ENCODE results near the gene ATF7.
"Not testable (repeated sequence)": the region's sequence is repeated elsewhere in the genome, so short reads cannot be mapped to it uniquely, and the experiment has no call there.

The ATF7 gene

DNA sequence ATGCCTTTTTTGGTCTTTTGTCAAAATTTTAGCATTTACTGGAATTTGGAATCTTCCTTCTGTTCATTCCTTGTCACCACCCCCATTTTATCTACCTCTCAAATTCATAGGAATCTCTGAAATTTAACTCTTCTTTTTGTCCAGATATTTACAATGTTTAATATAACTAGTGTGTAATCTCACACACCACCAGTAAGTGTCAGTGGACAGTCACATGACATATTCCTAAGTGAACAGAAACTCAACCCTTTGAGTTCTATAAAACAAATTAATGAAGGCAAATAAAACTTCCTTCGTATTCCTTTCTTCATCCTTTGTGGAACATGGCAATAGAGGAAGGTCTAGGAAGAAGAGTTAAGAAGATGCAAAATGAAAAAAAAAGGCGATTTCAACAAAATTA, 26.6 kb downstream of the ATF7 start:
- in situ Hi-C loops (cut with HindIII; ENCODE audit: low sequenced_read_pairs): no loop called here

DNA sequence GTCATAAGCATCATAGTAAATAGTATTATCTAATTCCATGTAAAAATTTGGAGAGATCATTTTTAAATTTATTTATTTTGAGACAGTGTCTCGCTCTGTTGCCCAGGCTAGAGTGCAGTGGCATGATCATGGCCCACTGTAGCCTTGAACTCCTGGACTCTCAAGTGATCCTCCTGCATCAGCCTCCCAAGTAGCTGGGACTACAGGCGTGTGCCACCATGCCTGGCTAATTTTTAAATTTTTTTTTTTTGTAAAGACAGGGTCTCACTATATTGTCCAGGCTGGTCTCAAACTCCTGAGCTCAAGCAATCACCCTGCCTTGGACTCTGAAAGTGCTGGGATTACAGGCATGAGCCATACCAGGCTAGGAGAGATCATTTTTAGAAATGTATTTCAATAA, 27.2 kb downstream of the ATF7 start:
- in situ Hi-C loops (cut with HindIII; ENCODE audit: low sequenced_read_pairs): not testable (repeated sequence)

DNA sequence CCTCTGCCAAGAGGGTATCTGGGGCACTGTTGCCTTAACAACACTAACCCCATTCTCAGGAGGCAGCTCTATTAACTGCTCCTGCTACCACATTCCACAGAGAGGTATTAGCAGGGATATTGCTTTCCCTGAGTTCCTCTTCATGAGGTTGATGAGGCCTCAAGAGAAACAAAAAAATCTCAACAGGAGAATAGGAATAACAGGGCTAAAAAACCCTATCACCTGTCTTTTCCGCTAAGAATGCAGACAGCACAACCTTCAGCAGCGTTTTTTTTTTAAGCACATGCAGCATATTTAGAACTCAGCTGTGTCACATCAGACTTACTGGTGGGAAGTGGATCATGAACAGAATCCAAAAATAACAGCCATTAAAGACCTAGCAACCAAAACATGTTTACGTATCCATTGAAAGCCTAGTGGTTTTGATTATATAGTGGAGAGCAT, 29.2 kb downstream of the ATF7 start:
- in situ Hi-C loops (cut with HindIII; ENCODE audit: low sequenced_read_pairs): no loop called here

DNA sequence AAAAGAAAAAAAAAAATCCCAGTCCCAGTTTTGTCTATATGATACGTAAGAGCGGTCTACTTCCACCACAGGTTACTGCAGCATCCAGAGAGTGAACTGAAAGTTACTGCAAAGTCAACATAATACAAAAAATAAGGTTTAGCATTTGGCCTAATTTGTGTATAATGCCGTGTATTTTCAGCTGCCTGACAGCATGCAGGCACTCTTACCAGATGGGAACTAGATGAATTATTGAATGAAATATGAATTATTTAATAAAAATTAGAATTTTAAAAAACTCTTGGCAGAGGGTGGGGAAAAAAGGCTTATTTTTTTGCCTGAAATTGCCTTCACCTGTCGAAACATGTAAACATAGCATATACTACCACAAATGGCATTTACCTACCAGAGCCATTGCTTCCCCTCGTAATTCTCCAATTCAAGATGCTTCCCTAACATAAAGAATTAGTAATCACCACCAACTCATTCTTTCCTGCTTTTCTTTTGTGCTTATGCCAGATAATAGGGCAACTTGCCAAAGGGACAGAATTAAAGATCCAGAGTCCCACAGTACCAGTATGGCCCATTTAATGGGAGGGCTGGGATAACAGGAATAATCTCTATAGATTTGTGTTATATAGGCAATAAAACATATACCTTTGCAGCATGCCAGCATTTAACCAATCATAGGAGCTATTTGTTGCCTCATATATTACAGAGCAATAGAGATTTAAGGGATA, 31.1 kb downstream of the ATF7 start:
- in situ Hi-C loops (cut with HindIII; ENCODE audit: low sequenced_read_pairs): no loop called here

DNA sequence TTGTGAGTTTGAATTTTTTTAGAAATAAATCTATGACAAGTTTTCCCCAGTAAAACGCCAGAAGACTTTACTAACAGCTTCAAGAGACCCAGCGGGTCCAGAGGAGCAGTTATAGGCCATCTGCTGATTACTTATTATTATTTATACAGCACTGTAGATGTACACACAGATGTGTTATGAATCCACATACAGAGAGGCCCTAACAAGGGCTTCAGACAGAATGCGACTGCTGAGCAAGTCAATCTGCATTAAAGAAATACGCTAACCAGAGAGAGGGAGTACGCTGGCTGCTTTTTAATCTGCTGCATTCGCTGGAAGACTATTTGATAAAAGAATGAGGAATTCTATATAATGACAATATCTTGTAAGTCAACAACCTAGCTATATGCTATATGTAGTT, 32.5 kb downstream of the ATF7 start:
- in situ Hi-C loops (cut with HindIII; ENCODE audit: low sequenced_read_pairs): no loop called here

DNA sequence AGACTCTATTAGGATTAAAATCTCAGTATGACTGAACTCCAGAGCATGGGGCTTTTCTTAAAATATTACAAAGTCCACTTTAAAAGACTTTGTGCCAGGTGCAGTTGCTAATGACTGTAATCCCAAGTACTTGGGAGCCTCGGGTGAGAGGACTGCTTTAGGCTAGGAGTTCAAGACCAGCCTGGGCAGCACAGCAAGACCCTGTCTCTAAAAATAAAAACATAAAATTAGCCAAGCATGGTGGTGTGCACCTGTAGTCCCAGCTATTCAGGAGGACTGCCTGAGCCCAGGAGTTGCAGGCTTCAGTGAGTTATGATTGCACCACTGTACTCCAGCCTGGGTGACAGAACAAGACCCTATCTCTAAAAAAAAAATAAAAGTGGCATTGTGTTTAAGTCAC, 33.2 kb downstream of the ATF7 start:
- in situ Hi-C loops (cut with HindIII; ENCODE audit: low sequenced_read_pairs): no loop called here

DNA sequence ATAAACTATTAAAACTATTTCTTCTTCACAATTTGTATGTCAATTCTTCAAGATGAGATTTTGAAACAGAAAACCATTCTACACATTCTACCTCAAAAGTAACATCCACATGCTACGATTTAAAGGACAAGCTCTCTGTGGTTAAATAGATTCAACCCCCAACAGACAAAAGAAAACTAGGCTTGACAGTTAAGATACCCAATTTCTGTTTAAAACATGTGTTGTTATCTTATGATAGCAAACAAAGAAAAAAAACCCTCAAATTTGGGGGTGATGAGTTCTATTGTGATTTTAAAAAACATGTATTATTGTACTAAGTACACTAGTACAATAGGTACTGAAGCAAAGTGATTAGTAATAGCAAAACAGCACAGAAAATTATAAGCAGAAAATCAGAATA, 33.8 kb downstream of the ATF7 start:
- in situ Hi-C loops (cut with HindIII; ENCODE audit: low sequenced_read_pairs): no loop called here

DNA sequence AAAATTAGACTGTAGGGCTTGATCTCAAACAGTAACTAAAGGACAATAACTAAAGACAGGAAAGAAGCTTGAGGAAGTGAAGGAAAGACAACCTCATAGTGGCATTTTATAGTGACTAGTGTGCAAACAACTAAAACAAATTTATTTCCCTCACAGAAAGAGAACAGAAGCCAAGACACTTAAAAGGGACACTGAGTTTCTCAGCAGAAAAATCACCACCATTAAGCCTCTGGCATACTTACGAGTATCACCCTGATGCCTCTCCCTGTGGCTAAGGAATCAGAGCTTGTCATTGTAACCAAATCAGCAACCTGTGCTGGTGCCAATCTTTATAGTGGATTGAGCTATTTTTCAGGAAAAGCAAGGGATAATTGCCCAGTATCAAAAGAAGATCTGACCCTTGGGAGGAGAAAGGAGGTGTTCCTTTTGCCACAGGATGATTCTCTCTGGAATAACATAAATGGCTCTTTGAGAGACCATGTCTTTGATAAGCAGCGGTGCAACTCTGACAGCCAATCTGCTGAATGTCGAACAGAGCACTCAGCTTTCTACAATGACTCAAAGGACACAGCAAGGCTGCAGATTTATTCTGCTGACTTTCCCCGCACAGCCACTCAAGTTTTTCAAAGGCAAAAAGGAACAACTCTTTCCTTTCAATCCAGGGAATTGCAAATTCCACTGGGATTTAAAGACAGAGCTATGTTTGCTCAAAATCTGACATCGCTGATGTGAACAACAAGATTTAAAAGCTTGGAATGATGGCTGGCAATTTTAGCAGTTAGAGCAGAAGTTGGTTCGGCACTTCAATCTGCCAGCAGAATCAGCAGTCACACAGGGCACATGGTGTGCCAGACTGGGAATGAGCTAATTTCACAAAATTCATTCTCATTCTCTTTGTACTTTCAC, 34.6 kb downstream of the ATF7 start:
- in situ Hi-C loops (cut with HindIII; ENCODE audit: low sequenced_read_pairs): no loop called here

DNA sequence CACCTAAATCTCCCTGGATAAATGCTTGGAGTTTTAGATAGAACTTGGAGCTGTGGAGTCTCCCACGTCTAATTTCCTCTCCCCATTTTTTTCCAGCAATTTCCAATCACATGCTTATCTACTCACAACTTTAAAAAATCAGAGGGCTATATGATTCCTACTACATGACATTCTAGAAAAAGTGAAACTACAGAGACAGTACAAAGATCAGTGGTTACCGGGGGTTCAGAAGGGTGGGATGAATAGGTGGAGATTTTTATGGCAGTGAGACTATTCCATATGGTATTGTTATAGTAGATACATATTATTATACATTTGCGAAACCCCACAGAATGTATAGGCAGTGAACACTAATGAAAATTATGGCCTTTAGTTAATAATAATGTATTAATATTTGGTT, 35.5 kb downstream of the ATF7 start:
- in situ Hi-C loops (cut with HindIII; ENCODE audit: low sequenced_read_pairs): no loop called here

DNA sequence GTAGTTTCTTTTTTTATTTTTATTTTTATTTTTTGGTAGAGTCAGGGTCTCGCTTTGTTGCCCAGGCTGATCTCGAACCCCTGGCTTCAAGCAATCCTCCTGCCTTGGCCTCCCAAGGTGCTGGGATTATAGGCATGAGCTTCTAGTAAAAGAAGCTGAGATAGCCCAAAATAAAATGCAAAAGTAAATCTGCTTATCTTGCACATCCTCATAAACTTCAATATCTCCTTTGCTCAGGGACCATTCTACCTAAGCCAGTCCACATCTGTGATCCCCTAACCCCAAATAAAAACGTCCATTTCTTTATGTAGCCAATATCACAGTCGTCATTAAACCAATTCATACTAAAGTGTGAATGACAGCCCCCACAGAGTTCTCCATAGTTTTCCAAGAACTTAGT, 36.3 kb downstream of the ATF7 start:
- in situ Hi-C loops (cut with HindIII; ENCODE audit: low sequenced_read_pairs): no loop called here

DNA sequence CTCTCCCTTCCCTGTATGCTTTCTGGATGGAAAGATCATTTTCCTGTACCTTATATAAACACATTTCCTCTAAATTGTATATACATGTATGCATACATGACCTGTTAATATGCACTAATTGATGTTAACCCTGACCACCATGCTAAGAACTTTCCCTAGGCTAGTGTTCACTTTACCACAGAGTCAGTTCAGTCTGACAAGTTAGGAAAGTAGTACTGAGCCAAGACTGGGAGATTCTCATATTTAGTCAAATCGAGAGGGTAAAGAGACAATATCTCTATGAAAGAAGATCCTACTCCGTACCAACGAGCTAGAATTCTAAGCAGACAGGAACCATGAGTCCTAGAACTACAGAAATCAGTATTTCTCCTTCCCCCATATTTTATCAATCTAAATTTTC, 36.8 kb downstream of the ATF7 start:
- in situ Hi-C loops (cut with HindIII; ENCODE audit: low sequenced_read_pairs): no loop called here

DNA sequence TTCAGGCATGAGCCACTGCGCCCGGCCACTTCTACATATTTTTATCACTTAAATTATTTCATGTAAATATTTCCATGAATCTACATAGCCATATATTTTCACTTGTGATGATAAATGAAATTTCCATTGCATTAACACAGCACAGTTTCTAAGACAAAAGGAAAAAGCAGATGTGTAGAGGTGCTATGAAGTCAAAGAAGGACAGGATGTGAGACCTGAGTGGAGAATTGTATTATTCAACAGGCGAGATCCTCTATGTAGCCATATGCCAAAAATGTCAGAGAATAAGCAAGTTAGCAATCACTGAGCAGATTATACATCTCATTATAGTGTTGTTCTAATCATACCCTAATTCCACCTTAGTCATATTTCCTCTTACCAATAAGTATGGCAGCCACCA, 38.1 kb downstream of the ATF7 start:
- in situ Hi-C loops (cut with HindIII; ENCODE audit: low sequenced_read_pairs): no loop called here

DNA sequence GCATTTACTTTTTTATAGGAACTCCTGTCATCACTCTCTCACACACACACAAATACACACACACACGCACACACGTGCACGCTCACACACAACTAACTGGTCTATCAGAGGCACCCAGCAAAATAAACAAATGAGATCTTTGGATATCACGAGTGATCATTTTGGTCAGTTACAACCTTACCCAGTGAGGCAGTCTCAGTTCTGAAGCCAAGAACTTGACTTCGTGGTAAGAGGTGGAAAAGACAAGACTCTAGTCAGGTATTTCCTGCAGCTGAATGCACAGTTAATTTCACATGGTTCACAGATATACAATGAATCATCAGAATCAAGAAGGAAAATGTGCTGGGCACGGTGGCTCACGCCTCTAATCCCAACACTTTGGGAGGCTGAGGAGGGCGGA, 39.4 kb downstream of the ATF7 start:
- in situ Hi-C loops (cut with HindIII; ENCODE audit: low sequenced_read_pairs): no loop called here

DNA sequence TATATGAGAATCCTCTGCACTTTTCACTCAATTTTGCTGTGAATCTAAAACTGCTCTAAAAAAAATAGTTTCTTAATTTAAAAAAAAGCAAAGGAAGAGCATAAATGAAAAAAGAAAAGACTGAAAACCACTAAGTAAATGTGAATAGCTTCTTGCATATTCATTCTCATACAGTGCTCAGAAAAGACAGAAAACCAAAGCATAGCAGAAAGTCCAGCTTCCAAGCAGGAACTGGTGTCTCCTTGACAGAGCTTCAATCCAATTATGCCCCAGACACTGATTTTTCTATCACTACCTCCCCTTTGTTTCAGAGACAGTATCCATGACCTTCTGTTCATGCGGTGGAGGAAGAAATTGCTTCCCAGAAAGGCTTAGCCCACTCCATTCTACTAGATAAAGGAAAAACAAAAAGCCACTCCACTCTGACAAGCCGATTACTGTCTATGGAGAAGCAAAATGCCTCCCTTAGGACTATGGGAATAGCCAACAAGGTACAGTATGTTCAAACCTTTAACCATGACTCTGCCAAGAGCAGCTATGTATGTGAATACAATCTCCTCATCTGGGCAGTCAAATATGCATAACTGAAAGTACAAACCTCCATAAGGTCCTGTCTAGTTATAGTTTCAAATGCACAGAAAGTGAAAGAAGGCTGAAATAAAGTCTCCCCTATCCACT, 40.6 kb downstream of the ATF7 start:
- in situ Hi-C loops (cut with HindIII; ENCODE audit: low sequenced_read_pairs): no loop called here

DNA sequence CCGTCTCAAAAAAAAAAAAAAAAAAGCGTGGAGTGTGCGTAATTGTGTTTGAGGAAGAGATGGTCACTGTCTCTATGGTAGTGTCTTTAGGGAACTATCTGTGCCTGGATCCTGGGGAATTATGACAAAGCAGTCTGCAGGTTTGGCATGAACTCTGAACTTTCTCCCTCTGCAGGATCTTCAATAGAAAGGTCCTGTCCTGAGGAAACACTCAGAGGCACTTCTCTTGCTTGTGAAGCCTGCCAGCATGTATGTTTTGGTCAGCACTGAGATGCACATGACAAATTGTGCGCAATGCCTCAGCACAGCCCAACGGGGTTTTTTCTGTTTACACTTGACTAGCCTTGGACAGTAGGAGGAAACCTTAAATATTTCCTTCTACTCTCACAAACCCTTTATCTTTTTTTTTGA, 46.6 kb downstream of the ATF7 start:
- in situ Hi-C loops (cut with HindIII; ENCODE audit: low sequenced_read_pairs): no loop called here

DNA sequence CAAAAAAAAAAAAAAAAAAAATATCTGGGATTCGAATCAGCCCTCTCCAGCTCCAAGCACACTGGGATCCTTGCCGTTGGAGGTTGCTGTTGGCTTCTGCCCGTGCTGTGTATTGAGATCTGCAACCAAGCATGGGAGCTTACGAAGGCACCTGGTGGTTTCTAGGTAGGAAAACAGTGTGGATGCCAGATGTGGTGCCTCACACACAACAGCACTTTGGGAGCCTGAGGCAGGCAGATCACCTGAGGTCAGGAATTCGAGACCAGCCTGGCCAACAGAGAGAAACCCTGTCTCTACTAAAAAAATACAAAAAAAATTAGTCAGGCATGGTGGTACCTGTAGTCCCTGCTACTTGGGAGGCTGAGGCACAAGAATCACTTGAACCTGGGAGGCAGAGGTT, 47.4 kb downstream of the ATF7 start:
- in situ Hi-C loops (cut with HindIII; ENCODE audit: low sequenced_read_pairs): no loop called here

DNA sequence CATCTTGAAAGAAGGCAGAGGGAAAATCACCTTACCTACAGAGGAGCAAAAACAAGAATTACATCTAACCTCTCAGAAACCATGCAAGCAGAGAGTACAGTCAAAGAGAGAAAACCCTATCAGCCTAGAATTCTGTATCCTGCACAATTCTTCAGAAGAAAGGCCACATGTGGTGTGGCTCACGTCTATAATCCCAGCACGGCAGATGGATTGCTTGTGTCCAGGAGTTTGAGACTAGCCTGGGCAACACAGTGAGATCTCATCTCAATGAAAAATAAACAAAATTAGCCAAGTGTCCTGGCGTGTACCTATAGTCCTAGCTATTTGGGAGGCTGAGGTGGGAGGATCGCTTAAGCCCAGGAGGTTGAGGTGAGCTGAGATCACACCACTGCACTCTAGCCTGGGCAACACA, 48.2 kb downstream of the ATF7 start:
- in situ Hi-C loops (cut with HindIII; ENCODE audit: low sequenced_read_pairs): no loop called here

DNA sequence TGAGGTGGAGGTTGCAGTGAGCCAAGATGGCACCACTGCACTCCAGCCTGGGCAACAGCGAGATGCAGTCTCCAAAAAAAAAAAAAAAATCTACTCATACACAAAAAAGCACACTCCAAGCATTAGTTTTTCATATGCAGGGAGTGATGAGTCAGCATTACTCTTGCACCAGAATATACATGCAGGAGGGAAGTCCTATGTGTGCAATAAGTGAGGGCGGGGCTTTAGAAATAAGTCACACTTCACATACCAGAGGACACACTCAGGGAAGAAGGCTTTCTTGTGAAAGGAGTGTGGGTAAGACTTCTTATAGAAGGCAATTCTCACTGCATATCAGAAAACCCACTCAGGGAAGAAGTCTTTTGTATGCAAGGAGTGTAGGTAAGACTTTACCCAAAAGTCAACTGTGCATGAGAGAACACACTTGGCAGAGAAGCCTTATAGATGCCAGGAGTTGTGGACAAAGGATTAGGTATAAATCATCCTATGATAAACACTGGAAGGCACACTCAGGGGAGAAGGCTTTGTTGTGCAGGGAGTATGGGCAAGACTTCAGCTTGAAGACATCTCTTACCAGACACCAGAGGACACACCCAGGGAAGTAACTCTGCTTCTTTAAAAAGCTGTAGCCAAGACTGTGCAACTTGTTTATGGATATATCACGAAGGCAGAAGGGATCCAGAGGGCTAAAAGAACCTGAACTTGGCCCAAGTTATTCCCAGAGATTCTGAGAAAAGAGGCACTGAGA, 50.5 kb downstream of the ATF7 start:
- in situ Hi-C loops (cut with HindIII; ENCODE audit: low sequenced_read_pairs): no loop called here

DNA sequence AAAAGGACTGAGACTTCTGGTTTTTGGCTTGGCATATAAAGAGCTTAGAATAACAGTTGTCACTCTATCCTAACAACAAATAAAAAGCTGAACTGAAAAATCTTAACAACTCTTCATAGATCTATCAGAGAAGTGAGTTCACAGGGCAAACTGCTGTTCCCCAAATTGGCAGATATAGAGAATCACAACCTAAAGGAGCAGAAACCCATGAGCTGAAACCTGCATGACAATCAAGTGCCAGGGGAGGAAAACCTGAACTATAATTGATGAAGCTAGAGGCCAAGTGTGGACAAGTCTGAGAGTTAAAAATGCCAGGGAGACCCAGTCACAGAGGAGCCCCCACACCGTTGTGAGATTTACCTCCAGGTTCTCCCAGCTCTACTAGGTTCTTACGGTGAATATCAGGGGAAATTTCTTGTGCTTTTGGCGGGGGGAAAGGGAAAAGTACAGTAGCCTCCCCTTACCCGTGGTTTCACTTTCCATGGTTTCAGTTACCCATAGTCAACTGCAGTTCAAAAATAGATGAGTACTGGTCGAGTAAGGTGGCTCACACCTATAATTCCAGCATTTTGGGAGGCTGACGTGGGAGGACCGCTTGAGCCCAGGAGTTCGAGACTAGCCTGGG, 53.9 kb downstream of the ATF7 start:
- in situ Hi-C loops (cut with HindIII; ENCODE audit: low sequenced_read_pairs): loop anchor here (5.0 kb wide), 1 partner anchor 105 kb away; the partner anchor contains the start of gene ATP5MC2

DNA sequence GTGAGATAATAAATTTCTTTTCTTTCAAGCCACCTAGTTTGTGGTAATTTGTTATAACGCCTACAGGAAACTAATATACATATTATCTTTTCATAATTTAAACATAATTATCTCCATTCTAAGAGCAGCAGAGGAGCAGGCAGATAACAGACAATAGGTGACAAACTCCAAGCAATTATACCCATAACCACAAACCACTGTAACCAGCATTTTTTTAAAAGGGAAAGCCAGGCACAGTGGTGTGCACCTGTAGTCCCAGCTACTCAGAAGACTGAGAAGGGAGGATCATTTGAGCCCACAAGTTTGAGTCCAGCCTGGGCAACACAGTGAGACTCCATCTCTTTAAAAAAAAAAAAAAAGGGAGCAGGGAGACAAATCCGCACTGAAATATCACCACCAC, 54.9 kb downstream of the ATF7 start:
- in situ Hi-C loops (cut with HindIII; ENCODE audit: low sequenced_read_pairs): loop anchor here (5.0 kb wide), 1 partner anchor 106 kb away; the partner anchor contains the start of gene ATP5MC2

All from endothelial cell of hepatic sinusoid (primary cell).